ENCODE measurements around the gene PKDCC.
A peak's percentile ranks its signal among the peaks of the same experiment; 100 is the strongest.

Gene PKDCC

GRCh38 chr2:42049221-42050009 is 1.6 kb downstream of the PKDCC start:
- no peak for DNase-seq (ENCODE audit: low read depth)

- no peak for DNase-seq (ENCODE audit: low read depth)
These were observed 2.3 kb downstream of the PKDCC start for GRCh38 chr2:42050010-42050702.

GRCh38 chr2:42050703-42051542 is 3.1 kb downstream of the PKDCC start:
- no peak for DNase-seq (ENCODE audit: low read depth)

DNA sequence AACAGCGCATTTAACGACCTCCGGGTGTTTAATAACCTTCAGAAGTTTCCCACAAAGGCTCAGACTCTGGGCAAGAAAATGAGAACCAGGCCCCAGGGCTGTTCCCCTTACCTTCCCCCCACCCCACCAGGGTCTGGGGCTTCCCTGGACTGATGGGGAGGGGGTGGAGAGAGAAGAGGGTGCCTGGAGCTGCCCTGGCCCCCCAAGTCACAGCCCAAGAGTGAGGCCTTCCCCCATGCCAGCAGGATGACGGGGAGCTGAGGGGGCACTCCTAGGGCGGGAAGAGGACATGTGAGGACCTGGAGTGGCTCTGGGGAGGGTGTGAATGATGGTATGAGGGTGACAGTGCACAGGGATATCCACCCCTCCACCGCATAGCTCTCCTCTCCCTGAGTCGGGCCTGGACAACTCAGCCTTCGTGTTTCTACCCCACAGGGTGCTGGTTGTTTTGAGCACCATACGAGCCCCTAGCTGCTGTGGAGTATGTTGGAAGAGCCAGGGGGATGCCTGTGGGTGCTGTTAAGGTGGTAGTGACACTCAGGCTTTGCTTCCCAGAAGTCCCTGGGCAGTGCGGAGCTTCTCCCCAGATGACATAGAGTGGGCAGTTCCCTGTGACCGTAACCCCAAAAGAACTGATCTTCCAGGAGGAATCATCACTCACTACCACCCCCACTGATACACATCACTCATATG is 3.9 kb downstream of the PKDCC start:
- DNase-seq (ENCODE audit: low read depth): no peak

DNA sequence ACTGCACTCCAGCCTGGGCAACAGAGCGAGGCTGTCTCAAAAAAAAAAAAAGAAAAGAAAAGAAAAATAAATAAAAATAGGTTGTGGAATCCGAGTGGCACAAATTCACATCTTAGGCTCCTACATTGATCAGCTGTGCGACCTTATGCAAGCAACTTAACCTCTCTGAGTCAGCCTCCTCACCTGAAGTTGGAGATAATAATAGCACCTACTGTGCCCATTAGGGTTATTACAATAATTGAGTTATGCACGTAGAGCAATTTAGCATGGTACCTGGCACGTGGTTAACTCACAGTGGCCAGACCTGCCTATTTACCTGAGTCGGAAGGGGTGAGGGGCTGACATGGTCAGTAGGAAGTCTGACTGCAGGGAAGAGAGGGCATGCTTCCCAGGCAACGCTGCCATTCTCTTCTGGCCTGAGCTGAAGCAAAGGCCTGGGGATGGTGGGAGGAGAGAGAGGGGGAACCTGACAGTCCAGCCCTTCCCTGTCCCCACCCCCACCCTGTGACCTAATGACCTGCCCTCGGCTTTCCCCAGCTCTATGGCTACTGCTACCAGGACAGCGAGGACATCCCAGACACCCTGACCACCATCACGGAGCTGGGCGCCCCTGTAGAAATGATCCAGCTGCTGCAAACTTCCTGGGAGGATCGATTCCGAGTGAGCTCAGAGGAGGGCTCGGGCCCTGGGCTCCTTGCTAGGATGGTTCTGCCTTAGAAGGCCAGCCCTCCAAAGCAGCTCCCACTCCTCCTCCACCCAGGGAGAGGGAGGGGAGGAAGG is 5.1 kb downstream of the PKDCC start:
- no peak for DNase-seq (ENCODE audit: low read depth)

- no peak for DNase-seq (ENCODE audit: low read depth)
These were observed 5.6 kb downstream of the PKDCC start for GRCh38 chr2:42053482-42053790.

DNA sequence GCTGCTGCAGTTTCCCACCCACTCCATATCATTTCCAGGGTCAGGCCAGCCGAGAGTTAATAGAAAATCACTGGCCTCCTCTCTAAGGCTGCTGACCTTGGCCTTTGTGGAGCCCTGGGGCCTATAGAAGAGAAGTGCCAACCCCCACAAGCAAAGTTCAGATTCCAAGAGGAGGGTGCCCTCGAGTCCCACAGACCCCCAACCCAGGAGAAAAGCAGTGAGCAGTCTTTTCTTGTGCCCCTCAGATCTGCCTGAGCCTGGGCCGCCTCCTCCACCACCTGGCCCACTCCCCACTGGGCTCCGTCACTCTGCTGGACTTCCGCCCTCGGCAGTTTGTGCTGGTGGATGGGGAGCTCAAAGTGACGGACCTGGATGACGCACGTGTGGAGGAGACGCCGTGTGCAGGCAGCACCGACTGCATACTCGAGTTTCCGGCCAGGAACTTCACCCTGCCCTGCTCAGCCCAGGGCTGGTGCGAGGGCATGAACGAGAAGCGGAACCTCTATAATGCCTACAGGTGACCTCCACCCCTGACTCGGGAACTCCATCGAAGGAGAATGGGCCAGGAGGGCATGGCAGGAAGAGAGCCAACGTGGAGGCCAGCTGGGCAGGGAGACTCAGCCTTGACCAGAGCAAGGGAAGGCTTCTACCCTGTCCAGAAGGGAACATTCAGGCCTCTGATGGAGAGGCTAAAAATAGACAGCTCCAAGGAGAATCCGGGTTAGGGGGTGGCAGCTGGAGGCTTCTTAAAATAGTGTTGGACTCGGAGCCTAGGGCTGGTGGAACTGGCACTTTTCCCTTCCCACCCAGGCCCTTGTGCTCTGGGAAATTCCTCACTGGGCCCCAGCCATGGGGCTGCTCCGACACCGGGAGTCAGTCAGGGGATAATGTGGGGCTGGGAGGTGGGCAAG is 6.2 kb downstream of the PKDCC start:
- peak; percentile 59 for DNase-seq (ENCODE audit: low read depth)

- no peak for DNase-seq (ENCODE audit: low read depth)
These were observed 7.1 kb downstream of the PKDCC start for GRCh38 chr2:42054714-42055430.

DNA sequence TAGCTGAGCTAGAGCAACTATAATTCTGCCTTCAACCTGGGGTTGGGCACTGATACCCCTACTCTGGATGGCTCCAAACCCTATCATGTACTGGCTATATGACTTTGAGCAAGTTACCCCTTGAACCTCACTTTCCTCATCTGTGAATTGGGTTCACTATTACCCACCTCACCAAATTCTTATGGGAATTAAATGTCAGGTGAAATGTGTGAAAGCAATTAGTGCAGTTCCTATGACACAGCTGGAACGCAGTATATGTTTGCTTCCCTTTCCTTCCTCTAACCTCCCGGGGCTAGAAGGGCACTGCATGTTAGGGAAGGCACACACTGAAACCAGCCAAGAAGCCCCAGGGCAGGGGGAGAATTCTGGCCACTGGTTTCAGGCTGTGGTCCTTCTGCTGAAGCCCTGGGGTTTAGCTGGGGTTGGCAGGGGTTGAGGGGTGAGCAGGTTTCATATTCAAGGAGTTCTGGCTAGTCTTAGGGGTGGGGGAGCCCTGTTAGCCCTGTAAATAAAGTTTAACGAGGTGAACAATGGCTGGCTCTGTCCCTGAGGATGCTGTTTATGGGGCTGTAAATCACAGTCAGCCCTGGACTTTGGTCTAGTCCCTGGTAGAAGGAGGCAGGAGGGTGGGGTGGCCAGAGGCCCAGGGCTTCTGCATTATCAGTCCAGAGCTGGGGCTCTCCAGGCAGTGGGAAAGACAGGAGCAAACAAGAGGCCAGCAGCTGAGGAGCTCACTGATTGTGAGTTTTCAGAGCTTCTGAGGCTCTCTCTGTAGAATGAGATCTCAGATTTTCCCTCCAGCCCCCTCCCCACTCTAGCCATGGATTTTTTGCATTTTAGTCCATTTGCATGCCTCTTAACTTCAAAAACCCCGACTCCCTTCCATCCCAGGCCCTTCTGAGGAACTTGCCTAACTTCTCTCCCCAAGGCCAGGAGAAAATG is 8.0 kb downstream of the PKDCC start:
- DNase-seq (ENCODE audit: low read depth): no peak

- DNase-seq (ENCODE audit: low read depth): no peak
These were observed 9.5 kb downstream of the PKDCC start for GRCh38 chr2:42057159-42057901.

GRCh38 chr2:42057902-42058450 is 10.2 kb downstream of the PKDCC start:
- no peak for DNase-seq (ENCODE audit: low read depth)

- DNase-seq (ENCODE audit: low read depth): no peak
These were observed 11.6 kb downstream of the PKDCC start for GRCh38 chr2:42059261-42059898.

- no peak for DNase-seq (ENCODE audit: low read depth)
These were observed 12.2 kb downstream of the PKDCC start for GRCh38 chr2:42060028-42060427.

DNA sequence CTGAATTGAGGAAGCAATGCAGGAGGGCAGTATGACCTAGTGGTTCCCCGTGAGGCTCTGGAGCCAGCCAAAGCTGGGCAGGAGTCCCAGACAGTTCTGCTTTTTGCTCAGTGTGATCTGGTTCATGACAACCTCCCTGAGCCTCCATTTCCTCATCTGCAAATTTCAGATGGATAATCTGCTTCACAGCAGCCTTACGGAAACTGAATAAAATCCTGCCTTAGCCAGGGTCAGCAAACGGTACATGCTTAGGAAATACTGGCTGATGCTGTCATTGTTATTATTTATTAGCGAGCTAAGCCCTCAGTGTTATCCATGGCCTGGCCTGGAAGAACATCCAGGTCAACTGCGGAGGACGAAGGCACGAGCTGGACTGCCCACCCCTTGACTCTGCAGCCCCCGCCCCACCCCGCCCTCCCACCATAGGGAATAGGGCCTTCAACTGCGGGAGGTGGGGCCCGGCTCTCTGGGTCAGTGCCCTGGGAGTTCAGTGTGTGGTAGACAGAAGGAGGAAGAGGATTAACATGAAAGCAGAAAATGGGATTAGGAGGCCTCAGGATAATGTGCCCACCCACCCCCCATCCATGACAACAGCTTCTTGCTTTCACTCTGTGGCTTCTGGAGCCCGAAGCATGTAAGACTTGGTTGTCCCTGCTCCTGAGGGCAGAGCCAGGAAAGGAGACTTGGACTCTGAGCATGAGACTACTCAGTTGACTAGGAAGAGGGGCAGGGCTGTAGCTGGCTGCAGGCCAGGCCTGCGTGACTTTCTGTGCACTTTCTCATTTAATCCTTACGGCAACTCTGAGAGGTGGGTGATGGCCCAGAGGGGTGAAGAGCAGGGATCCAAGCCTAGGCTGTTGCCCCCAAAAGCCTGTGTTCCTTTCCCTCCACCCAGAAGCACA is 13.1 kb downstream of the PKDCC start:
- DNase-seq (ENCODE audit: low read depth): no peak

GRCh38 chr2:42061839-42062238 is 14.0 kb downstream of the PKDCC start:
- no peak for DNase-seq (ENCODE audit: low read depth)
